ENCODE results near the gene CD4.
"Not testable (repeated sequence)": the region's sequence is repeated elsewhere in the genome, so short reads cannot be mapped to it uniquely, and the experiment has no call there.

The CD4 gene

GRCh38 chr12:6788972-6789924 lies at the start of gene CD4:
CD4 (plus strand) TSS chr12:6789528; CDS start chr12:6800139, 10,611 bp downstream.
- in situ Hi-C loops (cut with MboI; ENCODE audit: low sequenced_read_pairs), result no loop called here

GRCh38 chr12:6742080-6742479 lies 47.2 kb upstream of the CD4 start:
- in situ Hi-C loops (cut with MboI; ENCODE audit: low sequenced_read_pairs), result not testable (repeated sequence)

GRCh38 chr12:6742834-6743233 lies 46.5 kb upstream of the CD4 start:
- in situ Hi-C loops (cut with MboI; ENCODE audit: low sequenced_read_pairs), result no loop called here

GRCh38 chr12:6743300-6743699 lies 46.0 kb upstream of the CD4 start:
- in situ Hi-C loops (cut with MboI; ENCODE audit: low sequenced_read_pairs), result not testable (repeated sequence)

GRCh38 chr12:6745741-6746525 lies 43.4 kb upstream of the CD4 start:
- in situ Hi-C loops (cut with MboI; ENCODE audit: low sequenced_read_pairs), result no loop called here

- in situ Hi-C loops (cut with MboI; ENCODE audit: low sequenced_read_pairs), result no loop called here
Observed at GRCh38 chr12:6747216-6747615, 42.1 kb upstream of the CD4 start.

GRCh38 chr12:6748761-6749160 lies 40.6 kb upstream of the CD4 start:
- in situ Hi-C loops (cut with MboI; ENCODE audit: low sequenced_read_pairs), result no loop called here

GRCh38 chr12:6750506-6750905 lies 38.8 kb upstream of the CD4 start:
- in situ Hi-C loops (cut with MboI; ENCODE audit: low sequenced_read_pairs), result loop anchor here (10.0 kb wide), 1 partner anchor 74 kb away; the partner anchor contains the start of genes GPR162 and P3H3

GRCh38 chr12:6751767-6752166 lies 37.6 kb upstream of the CD4 start:
- in situ Hi-C loops (cut with MboI; ENCODE audit: low sequenced_read_pairs), result loop anchor here (10.0 kb wide), 1 partner anchor 73 kb away; the partner anchor contains the start of genes GPR162 and P3H3

GRCh38 chr12:6752167-6752920 lies 37.0 kb upstream of the CD4 start:
- in situ Hi-C loops (cut with MboI; ENCODE audit: low sequenced_read_pairs), result loop anchor here (10.0 kb wide), 1 partner anchor 72 kb away; the partner anchor contains the start of genes GPR162 and P3H3

GRCh38 chr12:6752921-6753771 lies 36.2 kb upstream of the CD4 start, which contains the start of gene MLF2:
MLF2 (minus strand) TSS chr12:6753141; CDS start chr12:6752334, 807 bp downstream.
- in situ Hi-C loops (cut with MboI; ENCODE audit: low sequenced_read_pairs), result loop anchor here (10.0 kb wide), 1 partner anchor 72 kb away; the partner anchor contains the start of genes GPR162 and P3H3

- in situ Hi-C loops (cut with MboI; ENCODE audit: low sequenced_read_pairs), result loop anchor here (10.0 kb wide), 1 partner anchor 71 kb away; the partner anchor contains the start of genes GPR162 and P3H3
Observed at GRCh38 chr12:6753772-6754356, 35.5 kb upstream of the CD4 start.

- in situ Hi-C loops (cut with MboI; ENCODE audit: low sequenced_read_pairs), result loop anchor here (10.0 kb wide), 1 partner anchor 70 kb away; the partner anchor contains the start of genes GPR162 and P3H3
Observed at GRCh38 chr12:6754411-6754810, 34.9 kb upstream of the CD4 start.

GRCh38 chr12:6757028-6757690 lies 32.2 kb upstream of the CD4 start:
- in situ Hi-C loops (cut with MboI; ENCODE audit: low sequenced_read_pairs), result loop anchor here (10.0 kb wide), 1 partner anchor 68 kb away; the partner anchor contains the start of genes GPR162 and P3H3

GRCh38 chr12:6758506-6759095 lies 30.7 kb upstream of the CD4 start:
- in situ Hi-C loops (cut with MboI; ENCODE audit: low sequenced_read_pairs), result loop anchor here (10.0 kb wide), 1 partner anchor 66 kb away; the partner anchor contains the start of genes GPR162 and P3H3

GRCh38 chr12:6759741-6760140 lies 29.6 kb upstream of the CD4 start:
- in situ Hi-C loops (cut with MboI; ENCODE audit: low sequenced_read_pairs), result loop anchor here (10.0 kb wide), 1 partner anchor 65 kb away; the partner anchor contains the start of genes GPR162 and P3H3

GRCh38 chr12:6763380-6763779 lies 25.9 kb upstream of the CD4 start:
- in situ Hi-C loops (cut with MboI; ENCODE audit: low sequenced_read_pairs), result no loop called here
